ENCODE data around the gene BDKRB2.

Gene BDKRB2

GRCh38 chr14:96203116-96203515, 1.5 kb upstream of the BDKRB2 start:
- DNase-seq (ENCODE audit: low read depth in 1 of 2, low spot score in 1 of 2): no peak
- H3K27me3 ChIP-seq (ENCODE audit: insufficient read depth, poor library complexity, severe bottlenecking): peaks cover 2% of the 10 kb centered on the region
- TF ChIP-seq POLR2AphosphoS5 (IDR thresholded peaks at IDR 0.05; ENCODE audit: low read depth): no peak
- TF ChIP-seq REST (IDR thresholded peaks at IDR 0.05; ENCODE audit: insufficient replicate concordance, low read depth): no peak
- TF ChIP-seq SPI1 (IDR thresholded peaks at IDR 0.05; ENCODE audit: borderline replicate concordance, low read depth): no peak
- TF ChIP-seq GABPA (IDR thresholded peaks at IDR 0.05; ENCODE audit: low read depth): no peak
- TF ChIP-seq, protein P1, sequence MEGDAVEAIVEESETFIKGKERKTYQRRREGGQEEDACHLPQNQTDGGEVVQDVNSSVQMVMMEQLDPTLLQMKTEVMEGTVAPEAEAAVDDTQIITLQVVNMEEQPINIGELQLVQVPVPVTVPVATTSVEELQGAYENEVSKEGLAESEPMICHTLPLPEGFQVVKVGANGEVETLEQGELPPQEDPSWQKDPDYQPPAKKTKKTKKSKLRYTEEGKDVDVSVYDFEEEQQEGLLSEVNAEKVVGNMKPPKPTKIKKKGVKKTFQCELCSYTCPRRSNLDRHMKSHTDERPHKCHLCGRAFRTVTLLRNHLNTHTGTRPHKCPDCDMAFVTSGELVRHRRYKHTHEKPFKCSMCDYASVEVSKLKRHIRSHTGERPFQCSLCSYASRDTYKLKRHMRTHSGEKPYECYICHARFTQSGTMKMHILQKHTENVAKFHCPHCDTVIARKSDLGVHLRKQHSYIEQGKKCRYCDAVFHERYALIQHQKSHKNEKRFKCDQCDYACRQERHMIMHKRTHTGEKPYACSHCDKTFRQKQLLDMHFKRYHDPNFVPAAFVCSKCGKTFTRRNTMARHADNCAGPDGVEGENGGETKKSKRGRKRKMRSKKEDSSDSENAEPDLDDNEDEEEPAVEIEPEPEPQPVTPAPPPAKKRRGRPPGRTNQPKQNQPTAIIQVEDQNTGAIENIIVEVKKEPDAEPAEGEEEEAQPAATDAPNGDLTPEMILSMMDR (IDR thresholded peaks at IDR 0.05; ENCODE audit: insufficient read depth, low read length): no peak
- no peak overlapping the region for H3K27ac ChIP-seq (replicated peaks)
- H3K4me3 ChIP-seq (replicated peaks; ENCODE audit: insufficient read depth, low read length): no peak overlapping the region

GRCh38 chr14:96203635-96204034, 1.0 kb upstream of the BDKRB2 start:
- peaks cover 2% of the 10 kb centered on the region for H3K27me3 ChIP-seq (ENCODE audit: insufficient read depth, poor library complexity, severe bottlenecking)

More at GRCh38 chr14:96203635-96204034, 1.0 kb upstream of the BDKRB2 start:
- Histone ChIP-seq H3K27ac (replicated peaks) (no peak overlapping the region), H3K4me3 (replicated peaks; ENCODE audit: insufficient read depth, low read length) (no peak overlapping the region)
- TF ChIP-seq POLR2AphosphoS5 (IDR thresholded peaks at IDR 0.05; ENCODE audit: low read depth) (no peak), REST (IDR thresholded peaks at IDR 0.05; ENCODE audit: insufficient replicate concordance, low read depth) (no peak), SPI1 (IDR thresholded peaks at IDR 0.05; ENCODE audit: borderline replicate concordance, low read depth) (no peak), GABPA (IDR thresholded peaks at IDR 0.05; ENCODE audit: low read depth) (no peak)
- TF ChIP-seq, protein P1 (IDR thresholded peaks at IDR 0.05; ENCODE audit: insufficient read depth, low read length): no peak
- no peak for DNase-seq (ENCODE audit: low read depth in 1 of 2, low spot score in 1 of 2)
